CD4-positive, alpha-beta T cell treated with Interleukin-12 subunit alpha and Interleukin-12 subunit beta, for 1 hour (primary cell): ENCODE results near the gene ECSIT.

Source experiments
- DNase-seq: peaks from one replicate; pipeline ENCODE4 v3.0.0-alpha.2; 2020

Gene ECSIT

GRCh38 chr19:11499890-11500420, 29.0 kb downstream of the ECSIT start:
- no peak for DNase-seq

- DNase-seq: no peak
Measured at GRCh38 chr19:11499220-11499726, 29.7 kb downstream of the ECSIT start.

GRCh38 chr19:11496391-11497163, 32.4 kb downstream of the ECSIT start:
- DNase-seq: peak; percentile 59

- DNase-seq: no peak
Measured at GRCh38 chr19:11495885-11496284, 33.0 kb downstream of the ECSIT start.

- no peak for DNase-seq
Measured at GRCh38 chr19:11495481-11495880, 33.5 kb downstream of the ECSIT start.

- no peak for DNase-seq
Measured at GRCh38 chr19:11494634-11495285, 34.2 kb downstream of the ECSIT start.

GRCh38 chr19:11489378-11489777, 39.6 kb downstream of the ECSIT start:
- DNase-seq: no peak

- no peak for DNase-seq
Measured at GRCh38 chr19:11486661-11487503, 42.1 kb downstream of the ECSIT start.

- DNase-seq: no peak
Measured at GRCh38 chr19:11485245-11485837, 43.6 kb downstream of the ECSIT start.

- no peak for DNase-seq
Measured at GRCh38 chr19:11483366-11484111, 45.4 kb downstream of the ECSIT start.

- peak; percentile 90 for DNase-seq
Measured at GRCh38 chr19:11482384-11483050, 46.4 kb downstream of the ECSIT start.

GRCh38 chr19:11481534-11482383, 47.2 kb downstream of the ECSIT start:
- peak; percentile 72 for DNase-seq

GRCh38 chr19:11480715-11481533, 48.0 kb downstream of the ECSIT start, which contains the start of gene ELAVL3:
Gene ELAVL3, minus strand, starts transcription at chr19:11481046. Its CDS starts 438 bp downstream, at chr19:11480608.
- DNase-seq: no peak

- DNase-seq: no peak
Measured at GRCh38 chr19:11479898-11480714, 48.8 kb downstream of the ECSIT start.

GRCh38 chr19:11479090-11479897, 49.6 kb downstream of the ECSIT start:
- DNase-seq: no peak

GRCh38 chr19:11478167-11479089, 50.5 kb downstream of the ECSIT start:
- no peak for DNase-seq
